GM21576 (cell line): ENCODE data around the gene NYAP1.
"Not testable (repeated sequence)": the region's sequence is repeated elsewhere in the genome, so short reads cannot be mapped to it uniquely, and the experiment has no call there.

Experiments
- ATAC-seq: cut with Tn5 transposase; IDR thresholded peaks from one replicate; pipeline ENCODE4 v1.9.1; 2021; ENCODE audit warnings: mild to moderate bottlenecking, moderate library complexity; ENCODE audit not compliant: unreplicated experiment

The NYAP1 gene

GRCh38 chr7:100481466-100481865, 2.3 kb upstream of the NYAP1 start:
- no peak for ATAC-seq

- no peak for ATAC-seq
These were observed 1.0 kb upstream of the NYAP1 start for GRCh38 chr7:100482728-100483089.

- ATAC-seq, result peak; percentile 39
These were observed 521 bp upstream of the NYAP1 start for GRCh38 chr7:100483090-100483721.

DNA sequence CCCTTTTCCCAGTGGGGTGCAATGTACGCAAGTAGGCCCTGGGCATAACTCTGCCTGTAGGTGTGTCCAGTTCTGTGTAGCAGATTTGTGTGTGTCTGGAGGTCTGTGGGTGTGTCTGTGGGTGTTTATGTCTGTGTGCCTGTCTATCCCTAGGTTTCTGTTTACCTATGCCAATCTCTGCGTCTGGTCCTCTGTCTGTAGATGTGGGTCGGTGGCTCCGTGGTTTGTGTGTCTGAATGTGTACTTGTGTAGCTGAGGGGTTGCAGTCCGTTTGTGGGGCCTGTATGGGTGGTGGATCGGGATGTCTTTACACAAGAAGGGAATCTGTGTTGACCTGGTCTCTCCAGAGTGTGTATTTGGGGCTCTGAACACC, 932 bp downstream of the NYAP1 start:
- ATAC-seq, result no peak

DNA sequence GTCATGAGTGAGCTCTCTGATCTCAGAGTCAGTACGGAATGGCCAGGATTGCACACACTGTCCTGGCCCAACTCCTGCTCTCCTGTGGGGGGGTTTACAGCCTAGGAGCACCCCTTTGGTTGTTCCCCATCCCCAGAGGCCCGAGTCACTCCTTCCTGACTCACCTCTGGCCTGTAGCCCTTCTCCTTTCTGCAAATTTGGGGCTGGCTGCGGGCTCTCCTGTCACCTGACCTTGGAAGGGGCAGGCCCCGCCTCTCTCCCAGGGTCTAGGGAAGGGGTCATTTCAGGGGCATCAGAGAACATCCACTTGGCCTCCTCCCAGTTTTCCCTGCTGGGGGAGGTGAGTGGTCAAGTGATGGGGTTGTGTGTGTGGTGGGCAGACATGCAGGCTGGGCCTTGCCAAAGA, 1.7 kb downstream of the NYAP1 start:
- ATAC-seq, result no peak

DNA sequence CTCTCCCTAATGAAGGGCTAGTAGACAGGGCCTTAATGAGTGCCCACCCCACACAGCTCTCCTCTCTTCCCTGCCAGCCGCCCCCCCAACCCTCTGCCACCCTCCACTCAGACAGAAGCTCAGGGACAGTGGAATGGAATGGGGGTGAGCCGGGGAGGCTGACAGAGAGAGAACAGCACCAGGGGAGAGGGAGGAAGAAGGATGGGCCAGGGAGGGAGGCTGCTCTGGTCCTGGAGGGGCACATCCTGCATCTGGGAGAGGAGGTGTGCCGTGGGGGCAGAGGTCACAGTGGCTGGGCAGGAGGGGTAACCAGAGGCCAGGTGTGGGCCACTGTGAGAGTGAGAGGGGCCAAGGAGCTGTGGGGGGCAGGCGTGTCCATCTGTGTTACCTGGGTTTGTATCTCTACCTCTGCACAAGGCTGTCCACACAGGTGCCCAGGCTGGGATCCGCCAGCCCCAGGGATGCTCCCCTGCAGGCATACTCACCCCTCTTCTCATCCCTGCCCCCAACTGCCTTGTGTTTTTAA, 2.4 kb downstream of the NYAP1 start:
- no peak for ATAC-seq

GRCh38 chr7:100486753-100487446, 3.2 kb downstream of the NYAP1 start:
- no peak for ATAC-seq

GRCh38 chr7:100488333-100489095, 4.8 kb downstream of the NYAP1 start:
- no peak for ATAC-seq

DNA sequence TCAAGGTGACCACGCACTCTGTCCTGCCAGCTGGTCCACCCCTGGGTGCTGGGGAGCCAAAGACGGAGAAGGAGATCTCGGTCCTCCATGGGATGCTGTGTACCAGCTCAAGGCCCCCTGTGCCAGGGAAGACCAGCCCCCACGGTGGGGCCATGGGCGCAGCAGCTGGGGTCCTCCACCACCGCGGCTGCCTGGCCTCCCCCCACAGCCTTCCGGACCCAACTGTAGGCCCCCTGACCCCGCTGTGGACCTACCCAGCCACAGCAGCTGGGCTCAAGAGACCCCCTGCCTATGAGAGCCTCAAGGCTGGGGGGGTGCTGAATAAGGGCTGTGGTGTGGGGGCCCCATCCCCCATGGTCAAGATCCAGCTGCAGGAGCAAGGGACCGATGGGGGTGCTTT, 5.4 kb downstream of the NYAP1 start:
- no peak for ATAC-seq

GRCh38 chr7:100489824-100490223, 6.1 kb downstream of the NYAP1 start:
- ATAC-seq, result no peak

GRCh38 chr7:100490483-100491191, 6.9 kb downstream of the NYAP1 start:
- no peak for ATAC-seq

GRCh38 chr7:100491192-100491578, 7.5 kb downstream of the NYAP1 start:
- no peak for ATAC-seq

GRCh38 chr7:100492738-100493475, 9.2 kb downstream of the NYAP1 start:
- no peak for ATAC-seq

GRCh38 chr7:100493476-100494264, 9.9 kb downstream of the NYAP1 start:
- no peak for ATAC-seq

DNA sequence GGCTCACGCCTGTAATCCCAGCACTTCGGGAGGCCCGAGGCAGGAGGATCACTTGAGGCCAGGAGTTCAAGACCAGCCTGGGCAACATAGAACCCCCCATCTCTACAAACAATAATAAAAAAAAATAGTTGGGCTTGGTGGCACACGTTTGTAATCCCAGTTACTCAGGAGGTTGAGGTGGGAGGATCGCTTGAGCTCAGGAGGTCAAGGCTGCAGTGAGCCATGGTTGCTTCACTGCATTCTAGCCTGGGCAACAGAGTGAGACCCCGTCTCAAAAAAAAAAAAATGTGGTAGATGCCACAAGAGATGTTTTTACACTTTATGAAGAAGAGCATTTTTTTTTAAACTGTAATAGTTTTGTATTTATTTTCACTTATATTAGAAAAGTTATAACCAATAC, 12.8 kb downstream of the NYAP1 start:
- no peak for ATAC-seq

- not testable (repeated sequence) for ATAC-seq
These were observed 17.0 kb downstream of the NYAP1 start for GRCh38 chr7:100500743-100501142.

DNA sequence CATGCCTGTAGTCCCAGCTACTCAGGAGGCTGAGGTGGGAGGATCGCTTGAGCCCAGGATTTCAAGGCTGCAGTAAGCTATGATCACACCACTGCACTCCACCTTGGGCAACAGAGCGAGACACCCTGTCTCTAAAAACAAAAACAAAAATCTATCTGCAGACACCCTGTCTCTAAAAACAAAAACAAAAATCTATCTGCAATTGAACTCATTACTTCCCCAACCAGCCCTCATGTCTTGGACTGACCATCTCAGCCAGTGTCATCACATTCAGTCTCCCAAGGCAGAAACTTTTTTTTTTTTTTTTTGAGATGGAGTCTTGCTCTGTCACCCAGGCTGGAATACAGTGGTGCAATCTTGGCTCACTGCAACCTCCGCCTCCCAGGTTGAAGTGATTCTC, 20.3 kb downstream of the NYAP1 start:
- ATAC-seq, result not testable (repeated sequence)

DNA sequence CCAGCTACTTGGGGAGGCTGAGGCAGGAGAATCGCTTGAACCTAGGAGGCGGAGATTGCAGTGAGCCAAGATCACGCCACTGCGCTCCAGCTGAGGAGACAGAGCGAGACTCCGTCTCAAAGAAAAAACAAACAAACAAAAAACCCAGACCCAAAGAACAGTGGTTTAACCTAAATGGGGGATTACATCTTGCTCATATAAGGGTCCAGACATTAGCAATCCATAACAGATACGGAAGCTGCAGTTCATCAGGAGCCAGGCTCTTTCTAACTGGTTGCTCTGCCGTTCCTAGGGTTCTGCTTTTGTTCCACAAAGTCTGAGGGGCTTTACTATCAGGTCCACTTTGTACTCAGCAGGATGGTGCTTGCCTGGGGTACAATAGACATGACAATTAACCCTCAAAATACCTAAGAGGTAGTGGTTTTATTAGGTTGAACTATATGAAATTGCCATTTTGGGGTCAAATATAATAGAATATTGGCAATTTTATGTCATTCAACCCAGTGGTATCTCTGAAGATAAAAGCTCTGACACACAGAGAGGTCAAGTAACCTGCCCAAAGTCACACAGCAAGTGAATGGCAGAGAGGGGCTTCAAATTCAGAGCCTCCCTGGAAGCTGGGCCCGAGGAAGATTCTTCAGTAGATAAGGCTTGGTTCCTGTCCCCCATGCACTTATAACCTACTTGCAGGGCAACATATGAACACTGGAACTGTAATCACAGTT, 21.3 kb downstream of the NYAP1 start:
- ATAC-seq, result no peak

- ATAC-seq, result no peak
These were observed 22.7 kb downstream of the NYAP1 start for GRCh38 chr7:100506356-100506923.
